HG02884 (cell line): ENCODE results near the gene FAM110D.

ENCODE experiments used
- ATAC-seq: cut with Tn5 transposase; IDR thresholded peaks from one replicate; pipeline ENCODE4 v1.9.1; 2021; ENCODE audit warnings: mild to moderate bottlenecking, moderate library complexity; ENCODE audit not compliant: unreplicated experiment

FAM110D gene

GRCh38 chr1:26158908-26159742 lies at the start of gene FAM110D:
FAM110D (plus strand) TSS chr1:26159079; CDS start chr1:26161292, 2,213 bp downstream.
- ATAC-seq: no peak

GRCh38 chr1:26109229-26110164 lies 49.4 kb upstream of the FAM110D start:
- ATAC-seq: no peak

GRCh38 chr1:26110731-26111529 lies 47.9 kb upstream of the FAM110D start:
- ATAC-seq: peak; percentile 29

- peak; percentile 58 for ATAC-seq
These were observed 47.1 kb upstream of the FAM110D start, which contains the start of gene PDIK1L for GRCh38 chr1:26111530-26112406. PDIK1L (plus strand) TSS chr1:26111824; CDS start chr1:26114309, 2,485 bp downstream.

GRCh38 chr1:26112407-26112775 lies 46.5 kb upstream of the FAM110D start:
- peak; percentile 8 for ATAC-seq

- ATAC-seq: no peak
These were observed 44.5 kb upstream of the FAM110D start for GRCh38 chr1:26114165-26114927.

GRCh38 chr1:26119892-26120608 lies 38.8 kb upstream of the FAM110D start:
- ATAC-seq: no peak

GRCh38 chr1:26121854-26122773 lies 36.8 kb upstream of the FAM110D start:
- ATAC-seq: no peak

- no peak for ATAC-seq
These were observed 35.6 kb upstream of the FAM110D start for GRCh38 chr1:26122988-26123973.

GRCh38 chr1:26124418-26125331 lies 34.2 kb upstream of the FAM110D start:
- ATAC-seq: no peak

GRCh38 chr1:26125382-26125781 lies 33.5 kb upstream of the FAM110D start:
- no peak for ATAC-seq

- no peak for ATAC-seq
These were observed 32.9 kb upstream of the FAM110D start for GRCh38 chr1:26125946-26126320.

- ATAC-seq: no peak
These were observed 32.4 kb upstream of the FAM110D start for GRCh38 chr1:26126321-26127084.
